Measurements from ENCODE around the gene HEPACAM. TPM values are rescaled to one million over a fixed set of nuclear protein-coding genes. Genes with fewer than 3 reads are reported as not detected.

The HEPACAM gene
- total and polyA plus RNA-seq, 2 donors (not counting 3 experiments of a cell fraction or from before 2014, with no cell fraction given), result not detected

DNA sequence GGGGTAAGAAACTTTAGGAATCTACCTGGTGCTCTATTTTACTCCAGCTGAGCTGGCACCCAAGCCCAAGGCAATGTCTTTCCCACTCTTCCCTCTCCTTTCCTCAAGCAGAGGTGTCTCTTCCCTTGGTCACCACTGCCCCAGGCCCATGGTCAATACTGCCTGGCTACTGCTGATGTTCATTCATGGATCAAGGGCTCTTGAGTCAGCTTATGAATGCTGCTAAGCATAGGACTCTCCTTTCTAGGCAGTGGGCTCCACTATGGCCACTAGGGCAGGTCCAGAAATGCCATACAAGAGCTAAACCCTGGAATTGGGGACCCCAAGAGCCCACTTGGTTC, 19.5 kb downstream of the HEPACAM start:
- dilution Hi-C loops (cut with MboI; ENCODE audit: extremely low pct_ligation_motif_present, low sequenced_read_pairs), result no loop called here
- no peaks in the 10 kb centered on the region for H4K20me1 ChIP-seq (replicated peaks; ENCODE audit: control insufficient read depth, extremely low read depth, insufficient read depth, low read length)
- BruUV-seq (replicated peaks), result TSS peak; percentile 86
- H3K9ac ChIP-seq (replicated peaks; ENCODE audit: extremely low read depth, insufficient read depth, low read length), result no peak overlapping the region
- intact Hi-C loops (cut with micrococcal nuclease), result no loop called here
- DNase-seq (ENCODE audit: low read depth, low spot score), result no peak
- ChIA-PET CTCF (interaction anchor here (1.3 to 2.4 kb wide), 6 partner anchors 10 to 177 kb away, joined by 3 to 14 read pairs (median 3); partner anchors contain the start of genes NRGN and ROBO4), POLR2A (interaction anchor here (1.2 kb wide), 1 partner anchor 16 kb away, joined by 5 read pairs; no protein-coding TSS in a partner anchor)
- H3K36me3 ChIP-seq (ENCODE audit: control insufficient read depth in 2 of 2, extremely low read depth in 1 of 2, insufficient read depth in 2 of 2, low read length in 2 of 2), result no peaks in the 10 kb centered on the region
- H3K9me3 ChIP-seq (replicated peaks; ENCODE audit: control insufficient read depth, insufficient read depth, low read length), result no peaks in the 10 kb centered on the region
- H3K79me2 ChIP-seq (ENCODE audit: control insufficient read depth, insufficient read depth, low read length), result no peaks in the 10 kb centered on the region
- no peaks in the 10 kb centered on the region for H3K9me1 ChIP-seq (replicated peaks; ENCODE audit: control insufficient read depth, extremely low read depth, insufficient read depth, low read length)
- H3K4me1 ChIP-seq (ENCODE audit: control insufficient read depth, extremely low read depth, insufficient read depth, low read length), result peaks cover 17% of the 10 kb centered on the region
- FAIRE-seq, result no peak
- H3K27ac ChIP-seq (ENCODE audit: insufficient read depth, low read depth, low read length), result peak overlapping the region; percentile 83
- H3K4me3 ChIP-seq (replicated peaks in 1 of 3; ENCODE audit: insufficient read depth in 1 of 3, low read depth in 1 of 3, low read length in 3 of 3), result no peak overlapping the region
- H2AFZ ChIP-seq (ENCODE audit: low read depth, low read length), result no peak overlapping the region
- H3K4me2 ChIP-seq (ENCODE audit: insufficient read depth, low read length), result peak overlapping the region; percentile 54
- TF ChIP-seq POLR2AphosphoS5 (IDR thresholded peaks at IDR 0.05; ENCODE audit: insufficient read depth, low read depth, low read length) (no peak), EZH2 (IDR thresholded peaks at IDR 0.05; ENCODE audit: borderline replicate concordance, low read depth, low read length, severe bottlenecking) (no peak), GATA2 (IDR thresholded peaks at IDR 0.05; ENCODE audit: insufficient read depth, insufficient read length, low read depth, low read length) (no peak), JUN (IDR thresholded peaks at IDR 0.05; ENCODE audit: borderline replicate concordance, insufficient read depth, insufficient read length, low read depth) (no peak), FOS (IDR thresholded peaks at IDR 0.05; ENCODE audit: borderline replicate concordance, insufficient read depth, low read length) (no peak), MYC (IDR thresholded peaks at IDR 0.05; ENCODE audit: low read depth, low read length) (no peak), CTCF (IDR thresholded peaks at IDR 0.05; ENCODE audit: extremely low read depth in 1 of 2, insufficient read depth in 1 of 2, low read depth in 1 of 2, low read length in 2 of 2) (no peak), POLR2A (IDR thresholded peaks at IDR 0.05; ENCODE audit: low read depth, low read length) (no peak)
- TF ChIP-seq, protein P1, sequence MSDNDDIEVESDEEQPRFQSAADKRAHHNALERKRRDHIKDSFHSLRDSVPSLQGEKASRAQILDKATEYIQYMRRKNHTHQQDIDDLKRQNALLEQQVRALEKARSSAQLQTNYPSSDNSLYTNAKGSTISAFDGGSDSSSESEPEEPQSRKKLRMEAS (IDR thresholded peaks at IDR 0.05; ENCODE audit: insufficient read depth, insufficient read length), result no peak
- H3K27me3 ChIP-seq (ENCODE audit: control insufficient read depth in 2 of 2, insufficient read depth in 2 of 2, low read length in 2 of 2), result no peaks in the 10 kb centered on the region

Measured in endothelial cell of umbilical vein (primary cell).